Measurements from ENCODE around the gene MAP3K21. TPM values are rescaled to one million over a fixed set of nuclear protein-coding genes. Genes with fewer than 3 reads are reported as not detected.

The MAP3K21 gene
- total RNA-seq, 1 donor from 2014 or later, result 0.79 TPM

Other genes starting within 250 kb of the MAP3K21 start
- gene PCNX2, start 32.0 kb upstream of the MAP3K21 start, total RNA-seq, result 0.20 and 2.8 TPM in 2 replicates